Measurements from ENCODE around the gene SMARCB1. TPM values are rescaled to one million over a fixed set of nuclear protein-coding genes. Genes with fewer than 3 reads are reported as not detected.

SMARCB1 gene
- total RNA-seq, 2 experiments from 2014 or later = 94.3 to 94.5 TPM

DNA sequence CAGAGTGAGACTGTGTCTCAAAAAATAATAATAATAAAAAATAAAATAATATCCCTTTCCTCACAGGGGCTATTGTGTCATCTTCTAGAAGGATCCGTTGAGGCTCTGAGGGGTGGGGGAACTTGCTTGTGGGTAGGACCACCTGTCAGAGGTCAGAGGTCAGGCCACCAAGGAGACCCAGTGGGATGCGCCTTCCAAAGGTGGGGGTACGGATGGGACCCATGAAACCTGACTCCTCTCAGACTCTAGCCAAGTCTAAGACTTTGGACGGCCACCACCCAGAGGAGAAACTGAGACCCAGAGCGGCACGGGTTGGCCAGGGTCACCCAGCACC lies 14.5 kb upstream of the SMARCB1 start:
- H3K36me3 Mint-ChIP-seq = no peaks in the 10 kb centered on the region
- no peaks in the 10 kb centered on the region for H3K9me3 Mint-ChIP-seq
- H3K4me1 Mint-ChIP-seq = peaks cover 11% of the 10 kb centered on the region
- peak overlapping the region; percentile 61 for H3K4me3 Mint-ChIP-seq
- no peak for DNase-seq
- H3K27ac Mint-ChIP-seq = no peak overlapping the region
- H3K27me3 Mint-ChIP-seq = no peaks in the 10 kb centered on the region

DNA sequence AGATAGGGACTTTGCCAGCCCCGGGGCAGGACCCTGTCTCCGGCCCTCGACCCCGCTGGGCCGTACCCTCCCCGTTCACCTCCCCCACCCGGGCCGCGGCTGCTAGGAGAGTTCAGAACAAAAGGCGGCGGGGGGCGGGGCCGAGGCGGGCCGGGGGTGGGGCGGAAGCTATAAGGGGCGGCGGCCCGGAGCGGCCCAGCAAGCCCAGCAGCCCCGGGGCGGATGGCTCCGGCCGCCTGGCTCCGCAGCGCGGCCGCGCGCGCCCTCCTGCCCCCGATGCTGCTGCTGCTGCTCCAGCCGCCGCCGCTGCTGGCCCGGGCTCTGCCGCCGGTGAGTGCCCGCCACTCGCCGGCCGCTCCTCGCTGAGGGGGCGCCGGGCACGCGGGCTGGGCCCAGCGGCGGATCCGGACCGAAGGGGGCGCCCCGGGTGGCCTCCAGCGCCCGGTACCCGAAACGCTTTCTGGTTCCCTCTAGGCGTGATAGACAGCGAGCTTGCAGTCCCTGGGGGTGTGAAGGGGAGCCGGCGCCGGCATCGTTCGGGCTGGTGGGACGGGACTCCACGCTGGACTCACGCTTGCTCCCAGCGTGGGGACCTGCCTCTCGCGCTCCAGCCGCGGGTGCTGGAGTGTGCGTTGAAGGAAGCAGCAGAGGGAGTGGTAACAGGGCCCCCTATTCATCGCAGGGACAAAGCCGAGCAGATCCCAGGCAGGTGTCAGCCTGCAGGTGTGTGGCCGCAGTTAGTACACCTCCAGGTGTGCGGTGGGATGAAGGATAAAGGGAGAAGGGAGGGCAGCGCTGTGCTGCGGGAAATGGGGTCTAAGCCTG lies 13.9 kb upstream of the SMARCB1 start, which contains the start of gene MMP11:
Gene MMP11, plus strand, starts transcription at position 201 of the 825 bp plus-strand sequence. Its CDS starts 22 bp downstream, at position 223.
- Mint-ChIP-seq H3K27me3 (no peaks in the 10 kb centered on the region), H3K36me3 (no peaks in the 10 kb centered on the region), H3K4me1 (peaks cover 11% of the 10 kb centered on the region), H3K27ac (no peak within 1 kb of the TSS), H3K4me3 (peak within 1 kb of the TSS; percentile 61), H3K9me3 (no peaks in the 10 kb centered on the region)
- peak; percentile 53 for DNase-seq

DNA sequence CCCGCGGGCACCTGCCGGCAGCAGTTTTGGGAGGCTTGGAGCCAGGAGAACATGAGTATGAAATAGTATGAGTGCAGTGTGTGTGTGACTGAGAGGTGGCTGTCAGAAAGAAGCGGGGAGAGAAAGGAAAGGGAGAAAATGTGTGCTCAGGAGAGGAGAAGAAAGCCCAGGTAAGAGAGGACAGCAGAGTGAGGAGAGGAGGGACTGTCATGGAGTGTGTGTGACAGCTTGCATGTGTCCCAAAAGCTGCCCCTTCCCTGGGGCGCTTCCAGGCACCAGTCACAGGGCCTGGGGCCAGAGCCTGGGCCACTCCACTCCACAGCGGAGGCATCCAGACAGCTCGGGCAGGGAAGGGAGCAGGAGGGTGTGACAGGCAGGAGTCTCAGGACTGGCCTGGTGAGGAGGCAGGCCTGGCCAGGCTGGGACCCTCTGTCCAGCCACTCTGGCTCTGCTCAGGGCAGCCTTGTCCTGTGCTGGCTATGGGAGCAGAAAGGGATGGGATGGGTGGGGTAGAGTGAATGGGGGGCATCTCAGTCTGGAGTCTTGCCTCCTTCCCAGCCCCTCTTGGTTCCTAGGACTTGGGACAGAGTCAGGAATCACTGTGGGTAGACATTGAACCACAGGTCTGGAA lies 13.2 kb upstream of the SMARCB1 start:
- no peak for DNase-seq
- no peaks in the 10 kb centered on the region for H3K9me3 Mint-ChIP-seq
- no peaks in the 10 kb centered on the region for H3K36me3 Mint-ChIP-seq
- peaks cover 11% of the 10 kb centered on the region for H3K4me1 Mint-ChIP-seq
- no peaks in the 10 kb centered on the region for H3K27me3 Mint-ChIP-seq
- H3K27ac Mint-ChIP-seq = no peak overlapping the region
- peak overlapping the region; percentile 40 for H3K4me3 Mint-ChIP-seq

DNA sequence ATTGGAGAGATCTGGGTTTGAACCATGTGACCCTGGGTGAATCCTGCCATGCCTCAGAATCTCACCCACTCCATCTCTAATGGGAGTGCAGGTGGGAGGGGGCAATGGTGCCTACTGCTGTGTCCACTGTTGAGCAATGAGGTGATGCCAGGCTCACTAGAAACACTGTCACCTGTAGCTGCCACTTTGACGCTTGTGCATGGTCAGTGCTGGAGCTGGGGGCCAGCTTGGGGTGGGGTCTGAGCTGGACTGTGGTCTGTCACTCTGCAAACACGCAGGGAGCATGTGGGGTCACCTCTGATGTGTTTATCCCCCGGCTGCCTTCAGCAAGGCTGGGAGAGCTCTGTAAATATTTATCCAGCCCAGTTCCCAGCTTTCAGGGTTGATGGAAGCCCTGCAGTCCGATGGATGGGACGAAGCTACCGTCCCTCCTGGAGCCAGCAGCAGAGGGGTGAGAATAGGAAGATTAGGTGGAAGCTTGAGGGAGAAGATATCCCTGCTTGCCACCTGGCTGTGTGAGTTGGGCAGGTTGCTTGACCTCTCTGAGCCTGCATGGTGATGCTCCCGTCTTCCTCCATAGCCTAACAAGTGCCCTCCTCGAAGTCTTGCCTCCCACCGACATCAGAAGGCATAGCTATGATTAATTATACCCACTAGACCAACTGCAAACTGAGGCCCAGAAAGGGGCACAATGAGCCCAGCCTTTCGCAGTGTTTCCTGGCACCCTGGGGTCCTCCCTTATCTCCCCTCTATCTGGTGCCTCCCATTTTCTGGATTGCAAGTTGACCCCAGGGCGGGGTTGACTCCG lies 12.4 kb upstream of the SMARCB1 start:
- H3K36me3 Mint-ChIP-seq = no peaks in the 10 kb centered on the region
- no peak overlapping the region for H3K4me3 Mint-ChIP-seq

DNA sequence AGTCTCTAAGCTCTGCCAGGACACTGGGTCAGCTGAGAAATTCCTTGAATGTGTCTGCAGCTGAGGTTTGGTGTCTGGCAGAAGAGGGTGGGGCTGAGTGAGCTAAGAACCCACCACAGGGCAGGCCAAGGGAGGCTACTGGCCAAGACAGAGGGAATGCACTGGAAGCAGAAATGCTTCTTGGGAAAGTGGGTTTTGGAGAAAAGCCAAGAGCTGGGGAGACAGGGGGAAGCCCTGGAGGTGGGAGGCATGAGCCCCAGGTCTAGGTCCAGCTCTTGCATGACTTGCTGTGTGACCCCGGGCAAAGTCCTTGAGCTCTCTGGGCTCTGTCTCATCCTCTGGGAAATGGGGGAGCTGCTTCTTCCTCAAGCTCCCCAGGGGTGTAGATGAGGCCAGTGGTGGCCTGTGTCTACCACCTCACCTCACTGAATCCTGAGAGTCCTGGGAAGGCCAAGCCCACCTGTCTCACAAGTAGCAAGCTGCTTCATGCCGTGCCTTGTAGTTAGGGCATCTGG lies 11.8 kb upstream of the SMARCB1 start:
- DNase-seq = no peak
- Mint-ChIP-seq H3K4me3 (no peak overlapping the region), H3K36me3 (no peaks in the 10 kb centered on the region), H3K27ac (no peak overlapping the region), H3K9me3 (no peaks in the 10 kb centered on the region), H3K27me3 (no peaks in the 10 kb centered on the region), H3K4me1 (peaks cover 9% of the 10 kb centered on the region)

More for the DNA sequence above, 12.4 kb upstream of the SMARCB1 start:
- no peak overlapping the region for H3K27ac Mint-ChIP-seq
- no peaks in the 10 kb centered on the region for H3K27me3 Mint-ChIP-seq
- H3K4me1 Mint-ChIP-seq = peaks cover 11% of the 10 kb centered on the region
- no peaks in the 10 kb centered on the region for H3K9me3 Mint-ChIP-seq
- no peak for DNase-seq

GRCh38 chr22:23775779-23776375 lies 10.9 kb upstream of the SMARCB1 start:
- H3K4me3 Mint-ChIP-seq = no peak overlapping the region
- no peaks in the 10 kb centered on the region for H3K27me3 Mint-ChIP-seq
- H3K27ac Mint-ChIP-seq = no peak overlapping the region
- H3K9me3 Mint-ChIP-seq = no peaks in the 10 kb centered on the region
- no peaks in the 10 kb centered on the region for H3K36me3 Mint-ChIP-seq
- H3K4me1 Mint-ChIP-seq = peaks cover 9% of the 10 kb centered on the region
- no peak for DNase-seq

GRCh38 chr22:23777776-23778576 lies 8.8 kb upstream of the SMARCB1 start:
- H3K27ac Mint-ChIP-seq = no peak overlapping the region
- no peak for DNase-seq
- no peak overlapping the region for H3K4me3 Mint-ChIP-seq
- H3K27me3 Mint-ChIP-seq = no peaks in the 10 kb centered on the region
- no peaks in the 10 kb centered on the region for H3K4me1 Mint-ChIP-seq
- no peaks in the 10 kb centered on the region for H3K36me3 Mint-ChIP-seq
- no peaks in the 10 kb centered on the region for H3K9me3 Mint-ChIP-seq

GRCh38 chr22:23778577-23778900 lies 8.2 kb upstream of the SMARCB1 start:
- Mint-ChIP-seq H3K27ac (no peak overlapping the region), H3K36me3 (no peaks in the 10 kb centered on the region), H3K4me1 (no peaks in the 10 kb centered on the region), H3K9me3 (no peaks in the 10 kb centered on the region), H3K4me3 (no peak overlapping the region), H3K27me3 (no peaks in the 10 kb centered on the region)
- DNase-seq = no peak

DNA sequence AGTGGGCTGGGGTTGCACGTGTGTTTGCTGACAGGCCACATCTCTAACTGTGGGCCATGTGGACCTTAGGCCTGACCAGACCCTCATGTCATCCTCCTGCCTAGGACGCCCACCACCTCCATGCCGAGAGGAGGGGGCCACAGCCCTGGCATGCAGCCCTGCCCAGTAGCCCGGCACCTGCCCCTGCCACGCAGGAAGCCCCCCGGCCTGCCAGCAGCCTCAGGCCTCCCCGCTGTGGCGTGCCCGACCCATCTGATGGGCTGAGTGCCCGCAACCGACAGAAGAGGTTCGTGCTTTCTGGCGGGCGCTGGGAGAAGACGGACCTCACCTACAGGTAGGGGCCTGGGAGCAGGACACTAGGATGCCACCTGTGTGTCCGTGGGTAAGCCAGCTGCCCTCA lies 7.7 kb upstream of the SMARCB1 start:
- Mint-ChIP-seq H3K4me3 (no peak overlapping the region), H3K27me3 (no peaks in the 10 kb centered on the region), H3K27ac (no peak overlapping the region), H3K4me1 (no peaks in the 10 kb centered on the region), H3K36me3 (no peaks in the 10 kb centered on the region), H3K9me3 (no peaks in the 10 kb centered on the region)
- no peak for DNase-seq

- DNase-seq = no peak
- H3K36me3 Mint-ChIP-seq = no peaks in the 10 kb centered on the region
- peaks cover 4% of the 10 kb centered on the region for H3K4me1 Mint-ChIP-seq
- no peaks in the 10 kb centered on the region for H3K9me3 Mint-ChIP-seq
- H3K27ac Mint-ChIP-seq = no peak overlapping the region
- no peak overlapping the region for H3K4me3 Mint-ChIP-seq
- H3K27me3 Mint-ChIP-seq = no peaks in the 10 kb centered on the region
Observed at GRCh38 chr22:23779731-23780130, 7.0 kb upstream of the SMARCB1 start.

- no peaks in the 10 kb centered on the region for H3K9me3 Mint-ChIP-seq
Observed at GRCh38 chr22:23780146-23780748, 6.5 kb upstream of the SMARCB1 start.

GRCh38 chr22:23781065-23781464 lies 5.7 kb upstream of the SMARCB1 start:
- no peak overlapping the region for H3K27ac Mint-ChIP-seq
- H3K27me3 Mint-ChIP-seq = no peaks in the 10 kb centered on the region
- no peaks in the 10 kb centered on the region for H3K9me3 Mint-ChIP-seq
- DNase-seq = no peak
- peaks cover 4% of the 10 kb centered on the region for H3K4me1 Mint-ChIP-seq
- no peak overlapping the region for H3K4me3 Mint-ChIP-seq
- no peaks in the 10 kb centered on the region for H3K36me3 Mint-ChIP-seq

More at GRCh38 chr22:23780146-23780748, 6.5 kb upstream of the SMARCB1 start:
- Mint-ChIP-seq H3K27me3 (no peaks in the 10 kb centered on the region), H3K36me3 (no peaks in the 10 kb centered on the region), H3K4me1 (peaks cover 4% of the 10 kb centered on the region), H3K27ac (no peak overlapping the region), H3K4me3 (no peak overlapping the region)
- DNase-seq = no peak

DNA sequence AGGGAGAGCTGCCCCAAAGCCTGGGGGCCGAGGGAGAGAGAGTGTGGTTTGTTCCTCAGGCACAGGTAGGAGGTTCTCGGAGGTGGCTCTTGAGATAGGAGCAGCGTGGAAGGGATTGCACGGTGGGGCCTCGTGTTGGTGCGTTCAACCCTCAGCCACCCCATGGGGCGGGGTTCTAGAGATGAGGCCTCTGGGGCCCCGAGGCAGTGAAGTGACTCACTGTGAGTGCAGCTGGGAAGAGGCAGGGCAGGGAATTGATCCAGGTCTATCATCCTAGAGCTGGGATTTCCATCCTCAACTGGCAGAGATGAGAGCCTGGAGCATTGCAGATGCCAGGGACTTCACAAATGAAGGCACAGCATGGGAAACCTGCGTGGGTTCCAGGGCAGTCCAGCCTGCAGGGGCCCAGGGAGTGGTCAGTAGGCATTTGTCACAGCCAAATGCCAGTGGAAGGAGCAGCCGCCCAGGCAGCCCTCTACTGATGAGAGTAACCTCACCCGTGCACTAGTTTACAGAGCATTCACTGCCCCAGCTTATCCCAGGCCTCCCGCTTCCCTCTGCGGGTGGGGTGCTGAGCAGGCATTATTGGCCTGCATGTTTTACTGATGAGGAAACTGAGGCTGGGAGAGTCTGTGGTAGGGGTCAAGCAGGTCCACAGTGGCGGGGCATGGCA lies 5.1 kb upstream of the SMARCB1 start:
- DNase-seq = no peak
- no peaks in the 10 kb centered on the region for H3K36me3 Mint-ChIP-seq
- no peak overlapping the region for H3K4me3 Mint-ChIP-seq
- H3K4me1 Mint-ChIP-seq = peaks cover 8% of the 10 kb centered on the region
- H3K27me3 Mint-ChIP-seq = no peaks in the 10 kb centered on the region
- no peak overlapping the region for H3K27ac Mint-ChIP-seq
- no peaks in the 10 kb centered on the region for H3K9me3 Mint-ChIP-seq
